Heart left ventricle (tissue), 16 donors: ENCODE measurements around the gene DPPA5. TPM values are rescaled to one million over a fixed set of nuclear protein-coding genes. Genes with fewer than 3 reads are reported as not detected.

Experiments used
- ATAC-seq, 4 donors: fragments of 200-7000 bp; cut with Tn5 transposase; one replicate each; pipeline ENCODE4 v1.9.1; 2020 to 2022; ENCODE audit warnings: moderate library complexity in 4 of 4, mild to moderate bottlenecking in 3 of 4, moderate number of reproducible peaks in 1 of 4
- DNase-seq, 5 donors: peaks; one replicate each; pipeline ENCODE4 v3.0.0-alpha.2; 2020
- H3K27ac ChIP-seq, 12 donors: fragments of 200-600 bp; sonication (generic) in 4 of 12; one replicate each; pipeline versions ENCODE4 v1.5.0 to v1.8.0; 2016 to 2022; ENCODE audit warnings: mild to moderate bottlenecking in 2 of 12
- H3K27me3 ChIP-seq, 9 donors: fragments of 200-600 bp; sonication (generic) in 2 of 9; one replicate each; pipeline versions ENCODE4 v1.5.1 to v1.8.0; 2016 to 2022; ENCODE audit warnings: mild to moderate bottlenecking in 3 of 9
- H3K36me3 ChIP-seq, 9 donors: fragments of 200-600 bp; sonication (generic) in 2 of 9; one replicate each; pipeline versions ENCODE4 v1.5.0 to v1.8.0; 2018 to 2022; ENCODE audit warnings: mild to moderate bottlenecking in 2 of 9
- H3K4me1 ChIP-seq, 12 donors: fragments of 200-600 bp; sonication (generic) in 4 of 12; one replicate each; pipeline versions ENCODE4 v1.5.0 to v1.8.0; 2016 to 2022; ENCODE audit warnings: mild to moderate bottlenecking in 3 of 12
- H3K4me3 ChIP-seq, 12 donors: fragments of 200-600 bp; sonication (generic) in 4 of 12; one replicate each; pipeline versions ENCODE4 v1.5.0 to v1.8.0; 2017 to 2022; ENCODE audit warnings: mild to moderate bottlenecking in 9 of 12, moderate library complexity in 4 of 12
- H3K9me3 ChIP-seq, 12 donors: fragments of 200-600 bp; sonication (generic) in 4 of 12; one replicate each; pipeline versions ENCODE4 v1.5.0 to v1.8.0; 2016 to 2022; ENCODE audit warnings: mild to moderate bottlenecking in 1 of 12
- POLR2A ChIP-seq, 2 donors: fragments of 450-650 bp; IDR thresholded peaks; one replicate each; pipeline ENCODE4 v1.6.1; 2017; ENCODE audit warnings: antibody characterized with exemption in 2 of 2, mild to moderate bottlenecking in 2 of 2, moderate library complexity in 2 of 2
- WGBS, 4 donors: extraction: QIAGEN DNeasy Blood & Tissue Kit in 2 of 4; methylation state at CpG; one replicate each; pipeline versions ENCODE4 v1.1.5 to v1.1.7; 2013 to 2018; 5-methylcytosine and 5-hydroxymethylcytosine counted together
- intact Hi-C, 10 donors: fragments of 100-400 bp; cut with DNase I; formaldehyde crosslinking; loops; one replicate each; pipeline versions ENCODE4 v1.11.1 to v1.14.2; 2022
- polyA plus RNA-seq, 2 donors: library from polyadenylated mRNA; stranded (reverse); fragments of 200-250 nt; gene quantifications; one replicate each; pipeline ENCODE4 v1.2.3, GENCODE V29; 2013
- total RNA-seq, 9 donors: library from RNA; depleted of rRNA in 2 of 9; stranded (reverse); fragments of >200 nt in 2 of 9; fragmentation: NEBNext Ultra II Directional in 3 of 9; extraction: Animal tissue kit (Norgen Biotek cat#: 25700) in 3 of 9; gene quantifications; one replicate each; pipeline versions ENCODE4 v1.1.0 to v1.2.4, GENCODE V29; 2016 to 2023
- TF ChIP-seq, protein P1 (sequence below), 12 donors: fragments of 200-600 bp; sonication (generic) in 4 of 12; IDR thresholded peaks; one replicate each; pipeline versions ENCODE4 v1.5.0 to v1.8.0; 2018 to 2022; ENCODE audit warnings: antibody characterized with exemption in 12 of 12, mild to moderate bottlenecking in 5 of 12
- donor health status: ischemic (EF 13 %, LVEDD 7.1; RV severe dilation, severe dysfunction).
- donor health status: healthy with polysubstance abuse.
- donor health status: DM: no; HTN: yes; CAD: no.
- donor health status: DM: no; HTN: no; CAD: no.
- donor health status: ischemic (EF 25% LVEDD 6.9; RV normal size, moderate dysfunction).
- donor health status: ischemic (EF 25% LVEDD 5.7; RV mildly dilated, moderate dysfunction).
- donor health status: healthy.
- donor health status: DM: yes; HTN: yes; CAD: no.
- donor health status: ischemic (EF 35%, LVEDD 5.7; RV mildly dilated, moderate dysfunction).
- donor health status: nonischemic (EF 11% LVEDD 7.7; RV severe dilation, severe dysfunction).
- donor health status: DM: yes; HTN: yes; CAD: no.
- donor health status: PGD.
- donor health status: ischemic (EF 29% LVEDD 5.4; RV normal size, mild dysfunction).
- donor health status: nonischemic (EF 23%, LVEDD 6.1; RV moderate dilation, normal function).

Gene DPPA5
- total and polyA plus RNA-seq, 11 donors, result not detected

GRCh38 chr6:73342174-73342573, 11.9 kb downstream of the DPPA5 start:
- H3K9me3 ChIP-seq, result no peaks in the 10 kb centered on the region
- intact Hi-C loops, result no loop called here
- H3K4me3 ChIP-seq, result no peak overlapping the region
- ATAC-seq, result no peak
- DNase-seq, result no peak
- 76 to 87% (median 77%) methylated on average over 5 of the region's 5 CpGs for WGBS, 4 donors
- no peaks in the 10 kb centered on the region for H3K36me3 ChIP-seq
- no peak overlapping the region for H3K27ac ChIP-seq
- no peaks in the 10 kb centered on the region for H3K4me1 ChIP-seq
- peaks cover 0 to 18% (median 0%) of the 10 kb centered on the region in 9 donors for H3K27me3 ChIP-seq
- TF ChIP-seq, protein P1, sequence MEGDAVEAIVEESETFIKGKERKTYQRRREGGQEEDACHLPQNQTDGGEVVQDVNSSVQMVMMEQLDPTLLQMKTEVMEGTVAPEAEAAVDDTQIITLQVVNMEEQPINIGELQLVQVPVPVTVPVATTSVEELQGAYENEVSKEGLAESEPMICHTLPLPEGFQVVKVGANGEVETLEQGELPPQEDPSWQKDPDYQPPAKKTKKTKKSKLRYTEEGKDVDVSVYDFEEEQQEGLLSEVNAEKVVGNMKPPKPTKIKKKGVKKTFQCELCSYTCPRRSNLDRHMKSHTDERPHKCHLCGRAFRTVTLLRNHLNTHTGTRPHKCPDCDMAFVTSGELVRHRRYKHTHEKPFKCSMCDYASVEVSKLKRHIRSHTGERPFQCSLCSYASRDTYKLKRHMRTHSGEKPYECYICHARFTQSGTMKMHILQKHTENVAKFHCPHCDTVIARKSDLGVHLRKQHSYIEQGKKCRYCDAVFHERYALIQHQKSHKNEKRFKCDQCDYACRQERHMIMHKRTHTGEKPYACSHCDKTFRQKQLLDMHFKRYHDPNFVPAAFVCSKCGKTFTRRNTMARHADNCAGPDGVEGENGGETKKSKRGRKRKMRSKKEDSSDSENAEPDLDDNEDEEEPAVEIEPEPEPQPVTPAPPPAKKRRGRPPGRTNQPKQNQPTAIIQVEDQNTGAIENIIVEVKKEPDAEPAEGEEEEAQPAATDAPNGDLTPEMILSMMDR (IDR thresholded peaks at IDR 0.05), result no peak
- no peak for TF ChIP-seq POLR2A (IDR thresholded peaks at IDR 0.05)

DNA sequence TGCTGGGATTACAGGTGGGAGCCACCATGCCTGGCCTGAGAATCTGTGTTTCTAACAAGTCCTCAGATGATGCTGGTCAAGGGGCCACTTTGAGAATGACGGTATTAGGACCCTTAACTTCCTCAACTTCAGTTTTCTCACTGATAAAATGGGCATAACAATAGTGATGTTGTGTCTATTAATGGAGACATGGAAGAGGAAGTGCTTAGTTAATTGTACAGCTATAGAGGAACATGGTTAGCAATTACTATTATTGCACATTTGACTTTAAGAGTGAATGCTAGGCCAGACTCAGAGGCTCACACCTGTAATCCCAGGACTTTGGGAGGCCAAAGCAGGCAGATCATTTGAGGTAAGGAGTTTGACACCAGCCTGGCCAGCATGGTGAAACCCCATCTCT, 12.7 kb downstream of the DPPA5 start:
- peaks cover 0 to 10% (median 0%) of the 10 kb centered on the region in 9 donors for H3K27me3 ChIP-seq
- no peaks in the 10 kb centered on the region for H3K4me1 ChIP-seq
- no peak overlapping the region for H3K27ac ChIP-seq
- no peaks in the 10 kb centered on the region for H3K36me3 ChIP-seq
- intact Hi-C loops, result no loop called here
- TF ChIP-seq POLR2A (IDR thresholded peaks at IDR 0.05), result no peak
- TF ChIP-seq, protein P1 (IDR thresholded peaks at IDR 0.05), result no peak
- H3K4me3 ChIP-seq, result no peak overlapping the region
- 63 to 69% (median 67%) methylated on average over 1 of the region's 1 CpG for WGBS, 4 donors
- no peaks in the 10 kb centered on the region for H3K9me3 ChIP-seq
- DNase-seq (no peak), ATAC-seq (no peak)

GRCh38 chr6:73340048-73340447, 14.0 kb downstream of the DPPA5 start:
- H3K9me3 ChIP-seq, result no peaks in the 10 kb centered on the region
- no peak for DNase-seq
- WGBS, 4 donors, result 49 to 63% (median 59%) methylated on average over 2 of the region's 2 CpGs
- intact Hi-C loops, result no loop called here
- no peak for ATAC-seq
- TF ChIP-seq, protein P1 (IDR thresholded peaks at IDR 0.05), result no peak
- TF ChIP-seq POLR2A (IDR thresholded peaks at IDR 0.05), result no peak
- no peak overlapping the region for H3K27ac ChIP-seq
- no peaks in the 10 kb centered on the region for H3K36me3 ChIP-seq
- H3K4me1 ChIP-seq, result no peaks in the 10 kb centered on the region
- H3K27me3 ChIP-seq, result peaks cover 0 to 6% (median 0%) of the 10 kb centered on the region in 9 donors
- no peak overlapping the region for H3K4me3 ChIP-seq

DNA sequence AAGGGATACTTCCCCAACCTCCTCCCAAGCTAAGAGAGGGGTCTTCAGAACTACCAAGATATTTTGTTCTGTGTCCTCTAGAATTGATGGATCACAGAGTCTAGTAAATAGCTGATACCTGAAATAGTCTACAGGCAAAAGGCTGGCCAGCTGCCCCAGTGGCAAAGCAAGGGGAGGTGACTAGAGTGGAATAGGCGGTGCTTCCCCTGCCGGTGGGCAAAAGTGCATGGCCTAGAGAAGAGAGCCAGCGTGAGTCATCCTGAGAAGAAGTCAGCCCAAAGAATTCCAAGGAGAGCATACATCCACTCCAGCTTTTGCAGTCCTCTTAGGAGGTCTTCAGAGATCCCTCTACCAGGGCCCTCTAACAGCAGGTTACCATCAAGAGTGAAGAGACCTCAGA, 14.7 kb downstream of the DPPA5 start:
- intact Hi-C loops, result no loop called here
- DNase-seq, result no peak
- Histone ChIP-seq H3K27ac (no peak overlapping the region), H3K4me1 (no peaks in the 10 kb centered on the region), H3K4me3 (no peak overlapping the region), H3K9me3 (no peaks in the 10 kb centered on the region), H3K36me3 (no peaks in the 10 kb centered on the region), H3K27me3 (peaks cover 0 to 6% (median 0%) of the 10 kb centered on the region in 9 donors)
- no peak for TF ChIP-seq POLR2A (IDR thresholded peaks at IDR 0.05)
- TF ChIP-seq, protein P1 (IDR thresholded peaks at IDR 0.05), result no peak
- no peak for ATAC-seq
- 62 to 71% (median 65%) methylated on average over 3 of the region's 3 CpGs for WGBS, 4 donors
